HG03565 (cell line): ENCODE measurements around the gene NBAS.
"Not testable (repeated sequence)": the region's sequence is repeated elsewhere in the genome, so short reads cannot be mapped to it uniquely, and the experiment has no call there.

ENCODE experiments used
- ATAC-seq: cut with Tn5 transposase; IDR thresholded peaks from one replicate; pipeline ENCODE4 v1.9.1; 2021; ENCODE audit warnings: mild to moderate bottlenecking, moderate library complexity; ENCODE audit not compliant: unreplicated experiment

The NBAS gene

DNA sequence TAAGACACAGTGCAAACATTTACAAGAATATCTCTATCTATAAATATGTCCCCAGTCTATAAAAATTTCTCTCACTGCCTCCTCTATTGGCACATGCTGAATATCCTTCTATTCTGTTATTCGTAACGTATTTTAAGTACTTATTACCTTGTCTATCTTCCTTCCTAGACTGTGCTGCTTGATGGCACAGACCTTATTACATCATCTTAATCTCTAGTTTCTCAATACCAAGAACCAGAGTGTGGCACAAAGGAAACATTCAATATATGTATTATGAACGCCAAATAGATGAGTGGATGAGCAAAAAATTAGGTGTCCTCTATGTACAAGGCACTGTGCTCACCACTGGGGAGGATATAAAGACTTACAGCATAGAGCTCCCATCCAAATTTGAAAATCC lies 282.8 kb downstream of the NBAS start:
- ATAC-seq: no peak

DNA sequence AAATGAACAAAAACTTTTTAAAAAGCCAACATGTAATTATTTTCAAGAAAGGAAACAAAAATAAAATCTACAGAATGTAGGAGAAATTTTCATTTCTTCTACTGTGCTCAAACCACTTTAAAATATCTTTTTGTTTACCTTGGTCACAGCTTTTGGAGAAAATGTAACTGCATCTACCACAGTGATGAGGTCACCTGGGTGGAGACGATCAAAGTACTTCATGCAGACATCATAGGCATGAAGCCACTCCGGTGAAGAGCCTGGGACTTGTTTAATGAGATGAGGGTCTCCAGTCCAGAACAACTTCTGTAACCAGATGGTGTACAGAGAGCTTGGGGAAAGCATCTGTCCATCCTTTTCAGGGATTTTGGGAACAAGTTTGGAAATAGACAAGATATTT lies 285.8 kb downstream of the NBAS start:
- ATAC-seq: no peak

DNA sequence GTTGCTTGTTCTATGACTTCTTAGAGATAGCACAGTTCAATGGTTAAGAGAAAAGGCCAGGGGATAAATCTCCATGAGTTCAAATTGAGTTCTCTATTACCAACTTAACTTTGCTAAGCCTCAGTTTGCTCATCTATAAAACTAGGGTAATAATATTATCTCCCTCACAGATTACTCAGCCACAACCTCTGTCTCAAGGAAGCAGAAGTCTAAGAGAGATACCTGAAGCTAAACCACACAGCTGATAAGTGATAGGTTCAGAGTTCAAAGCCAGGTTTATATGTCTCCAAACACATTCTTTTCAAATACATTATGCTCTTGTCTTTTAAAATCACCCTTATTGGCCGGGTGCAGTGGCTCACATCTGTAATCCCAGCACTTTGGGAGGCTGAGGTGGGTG lies 287.7 kb downstream of the NBAS start:
- no peak for ATAC-seq

DNA sequence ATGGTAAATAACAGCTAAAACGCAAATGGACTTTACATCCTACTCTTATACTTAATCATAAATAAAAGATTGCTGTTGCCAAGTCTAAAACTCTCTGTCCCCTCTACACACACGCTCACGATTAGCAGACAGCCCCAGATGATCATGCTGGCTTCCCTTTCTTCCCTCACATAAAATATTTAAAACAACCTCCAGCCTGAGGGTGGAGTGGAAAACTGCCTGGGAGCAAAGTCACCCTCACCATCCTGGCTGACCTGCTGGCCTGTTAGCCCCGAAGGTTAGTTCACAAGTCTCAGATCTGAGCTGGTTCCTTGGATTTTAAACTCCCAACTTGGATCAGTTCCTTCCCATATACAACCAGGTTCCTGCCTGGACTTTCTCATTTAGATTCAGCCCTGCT lies 288.2 kb downstream of the NBAS start:
- ATAC-seq: no peak

DNA sequence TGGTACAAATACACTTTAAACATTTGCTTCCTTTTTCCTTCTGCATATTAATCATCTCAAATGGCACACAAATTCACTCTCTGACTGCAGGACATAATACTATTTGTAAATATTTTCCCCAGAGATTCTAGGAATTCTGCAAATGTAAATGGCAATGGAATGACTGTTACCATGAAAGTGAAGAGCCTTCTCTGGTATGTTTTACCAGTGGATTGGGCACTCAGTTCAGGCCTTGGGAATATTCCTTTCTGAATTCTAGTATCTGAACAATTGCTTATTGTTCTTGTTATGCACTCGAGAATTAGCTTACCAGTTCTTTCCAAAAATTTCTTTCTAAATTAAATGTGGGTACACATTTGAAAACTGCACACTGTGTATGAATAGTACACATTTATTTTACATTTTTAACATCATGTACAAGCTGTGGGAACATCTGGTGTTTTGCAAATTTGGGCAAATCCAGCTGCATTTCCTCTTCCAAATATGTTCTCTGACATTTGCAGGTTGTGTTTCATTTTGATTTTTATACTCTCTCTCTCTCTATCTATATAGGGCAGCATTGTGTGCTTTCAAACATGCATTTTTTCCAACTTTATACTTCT lies 289.1 kb downstream of the NBAS start:
- no peak for ATAC-seq

DNA sequence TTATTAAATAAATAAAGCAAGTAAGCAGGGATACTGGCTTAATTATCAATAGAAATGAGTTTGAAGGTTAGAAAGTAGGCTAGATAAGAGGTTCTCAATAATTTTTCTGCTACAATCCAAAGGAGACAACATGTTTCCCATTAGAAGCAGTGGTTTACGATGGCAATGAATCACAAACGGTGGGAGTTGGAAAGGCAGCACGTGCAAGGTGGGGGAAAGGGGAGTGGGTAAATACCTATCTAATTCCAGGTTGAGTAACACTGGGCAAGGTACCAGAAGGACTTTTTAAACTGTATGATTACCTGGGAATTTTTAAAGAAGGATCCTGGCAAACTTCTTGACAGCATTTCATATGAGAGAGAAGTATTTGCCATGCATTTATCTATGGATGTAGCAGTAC lies 289.9 kb downstream of the NBAS start:
- no peak for ATAC-seq

DNA sequence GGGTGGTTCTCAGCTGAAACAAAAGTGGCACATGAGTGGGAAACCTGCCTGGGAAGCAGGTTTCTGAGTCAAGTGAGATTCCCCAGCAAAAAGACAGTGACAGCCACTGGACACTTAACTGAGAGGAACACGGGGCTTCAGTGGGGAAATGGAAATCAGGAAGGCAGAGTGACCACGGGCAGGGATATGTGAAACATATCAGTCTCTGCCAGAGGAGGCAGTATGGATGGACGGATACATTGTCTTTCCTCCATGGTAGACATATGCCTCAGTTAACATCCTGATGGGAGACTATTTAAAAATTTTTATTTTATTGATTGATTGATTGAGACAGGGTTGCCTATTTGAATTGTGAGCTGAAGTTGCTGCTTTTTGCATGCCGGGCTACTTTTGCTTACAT lies 292.1 kb downstream of the NBAS start:
- no peak for ATAC-seq

DNA sequence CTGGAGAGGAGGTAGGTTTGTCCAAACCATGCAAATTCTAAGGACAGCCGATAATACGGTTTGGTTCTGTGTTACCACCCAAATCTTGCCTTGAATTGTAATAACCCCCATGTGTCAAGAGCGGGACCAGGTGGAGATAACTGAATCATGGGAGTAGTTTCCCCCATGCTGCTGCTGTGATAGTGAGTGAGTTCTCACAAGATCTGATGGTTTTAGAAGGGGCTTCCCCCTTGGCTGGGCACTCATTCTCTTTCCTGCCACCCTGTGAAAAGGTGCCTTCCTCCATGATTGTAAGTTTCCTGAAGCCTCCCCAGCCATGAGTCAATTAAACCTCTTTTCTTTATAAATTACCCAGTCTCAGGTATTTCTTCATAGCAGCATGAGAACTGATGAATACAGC lies 295.2 kb downstream of the NBAS start:
- no peak for ATAC-seq

DNA sequence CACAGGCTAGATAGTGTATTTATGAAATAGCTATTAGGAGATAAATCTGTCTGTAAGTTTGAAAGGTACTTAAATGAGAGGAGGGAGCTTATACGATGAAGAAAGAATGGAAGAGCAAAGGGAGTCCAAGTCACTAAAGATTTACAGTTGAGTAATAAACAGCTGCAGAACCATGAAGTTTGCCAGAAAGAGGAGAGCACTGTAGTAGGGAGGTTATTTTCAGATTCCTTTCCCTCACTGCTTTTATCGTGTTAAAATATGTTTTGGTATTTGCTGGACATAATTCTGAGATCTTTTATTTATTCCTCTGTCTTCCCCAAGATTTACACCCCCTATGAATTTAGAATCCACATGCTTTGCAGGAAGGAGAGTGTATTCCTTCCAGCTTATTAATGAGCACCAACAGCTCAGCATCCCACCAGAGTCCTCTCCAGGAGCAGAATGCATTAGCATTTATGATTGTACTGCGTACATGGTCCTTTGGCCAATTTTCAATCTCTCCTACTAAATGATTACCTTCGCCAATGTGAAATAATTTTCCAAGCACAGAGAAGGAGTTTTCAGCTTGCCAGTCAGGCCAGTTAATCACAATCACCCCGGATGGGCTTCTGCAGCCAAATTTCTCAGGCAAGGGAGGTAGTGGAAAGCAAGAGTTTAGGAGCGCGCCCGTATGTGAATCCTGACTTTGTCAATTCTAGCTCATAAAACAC lies 297.0 kb downstream of the NBAS start:
- no peak for ATAC-seq

DNA sequence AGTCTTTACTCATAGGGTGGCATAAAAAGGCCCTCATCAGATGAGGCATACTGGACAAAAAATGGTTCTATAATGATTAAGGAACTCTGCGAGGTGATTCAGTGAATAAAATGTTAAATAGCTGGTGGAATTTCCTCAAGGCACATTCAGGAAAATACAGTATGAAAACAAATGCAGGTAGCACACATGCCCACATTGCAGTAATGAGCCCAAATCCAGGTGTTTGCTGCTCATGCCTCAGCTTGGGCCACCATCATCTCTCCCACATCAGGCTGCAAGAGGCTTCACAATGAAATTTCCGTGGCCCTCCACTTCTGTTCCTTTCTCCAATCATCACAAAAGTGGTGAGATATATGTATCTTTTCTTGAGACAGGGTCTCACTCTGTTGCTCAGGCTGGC lies 298.3 kb downstream of the NBAS start:
- ATAC-seq: no peak

DNA sequence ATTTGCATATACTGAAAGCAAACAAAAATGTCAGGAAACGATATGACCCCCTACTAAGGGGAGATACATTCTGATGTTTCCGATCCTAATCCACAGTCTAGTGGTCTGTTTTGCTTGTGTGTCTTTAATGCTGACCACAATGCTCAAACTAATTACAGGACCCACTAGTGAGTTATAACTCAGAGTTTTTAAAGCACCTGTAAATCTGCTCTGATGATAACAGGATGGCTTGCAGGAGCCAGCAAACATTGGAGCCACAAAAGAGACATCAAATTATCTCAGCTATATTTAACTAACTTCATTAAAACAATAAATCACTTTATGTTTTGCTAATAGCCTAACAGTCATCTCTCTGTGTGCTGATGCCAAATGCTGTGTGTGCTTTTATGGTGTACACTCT lies 300.3 kb downstream of the NBAS start:
- no peak for ATAC-seq

DNA sequence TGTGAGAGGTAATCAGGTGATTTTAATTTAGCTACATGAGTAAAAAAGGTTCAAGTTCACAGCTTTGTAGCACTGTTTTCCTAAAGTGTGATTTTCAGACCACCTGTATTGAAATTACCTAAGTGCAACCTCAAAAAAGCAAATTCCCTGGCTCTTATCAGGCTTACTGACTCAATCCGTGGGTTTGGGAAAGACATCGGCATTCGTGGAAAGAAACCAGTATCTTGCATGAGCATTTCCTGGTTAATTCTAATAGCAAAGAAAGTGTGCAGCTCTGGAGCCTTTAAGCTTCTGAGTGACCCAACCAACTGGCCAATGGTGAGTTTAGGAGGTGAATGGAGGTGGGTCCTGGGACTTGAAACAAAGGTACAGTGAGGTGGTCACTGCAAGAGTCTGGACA lies 300.9 kb downstream of the NBAS start:
- no peak for ATAC-seq

DNA sequence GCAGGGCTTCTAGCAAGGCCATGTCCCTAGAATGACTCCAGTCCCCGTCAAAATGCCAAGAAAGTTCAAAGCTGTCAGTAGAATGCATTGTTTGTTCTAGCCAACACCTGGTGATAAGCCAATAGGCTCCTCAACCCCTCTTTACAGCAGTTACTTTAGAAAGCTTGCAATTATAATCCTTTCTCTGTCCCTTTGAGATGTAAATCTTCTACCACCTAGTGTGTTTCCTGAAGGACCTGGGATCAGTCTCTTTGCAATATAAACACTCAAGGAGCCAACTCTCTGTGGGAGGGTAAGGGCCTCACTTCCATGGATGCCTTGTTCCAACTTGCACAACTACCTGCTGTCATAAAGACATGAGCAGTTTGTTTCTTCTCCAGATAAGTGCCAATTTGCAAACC lies 301.8 kb downstream of the NBAS start:
- no peak for ATAC-seq

DNA sequence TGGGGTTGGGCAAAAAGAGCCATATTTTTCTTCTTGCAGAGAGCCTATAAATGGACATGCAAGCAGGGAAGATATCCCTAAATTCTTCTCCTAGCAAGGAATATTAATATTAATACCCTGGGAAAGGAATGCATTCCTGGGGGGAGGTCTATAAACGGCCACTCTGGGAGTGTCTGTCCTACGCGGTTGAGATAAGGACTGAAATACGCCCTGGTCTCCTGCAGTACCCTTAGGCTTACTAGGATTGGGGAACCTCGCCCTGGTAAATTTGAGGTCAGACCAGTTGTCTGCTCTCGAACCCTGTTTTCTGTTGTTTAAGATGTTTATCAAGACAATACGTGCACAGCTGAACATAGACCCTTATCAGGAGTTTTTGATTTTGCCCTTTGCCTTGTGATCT lies 302.7 kb downstream of the NBAS start:
- ATAC-seq: not testable (repeated sequence)

DNA sequence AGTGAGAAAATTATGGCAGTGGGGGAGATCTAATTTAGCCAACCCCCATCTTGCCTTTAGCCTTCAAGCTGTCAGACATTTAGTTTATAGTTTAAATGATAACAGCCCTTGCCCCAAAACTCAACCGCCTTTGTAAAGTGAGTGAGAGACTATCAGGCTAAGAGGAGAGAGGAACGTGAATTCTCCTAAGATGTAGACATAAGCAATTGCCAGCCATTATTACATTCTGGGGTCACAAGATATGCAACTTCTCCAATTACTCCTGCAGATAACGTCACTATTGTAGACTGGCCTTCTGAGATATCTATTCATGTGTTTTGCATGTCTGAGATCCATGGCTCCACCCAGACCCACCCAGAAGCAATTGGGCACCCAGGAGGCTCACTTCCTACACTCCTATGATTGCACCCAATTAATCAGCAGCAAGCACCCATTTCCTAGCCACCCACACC lies 307.3 kb downstream of the NBAS start:
- ATAC-seq: no peak

DNA sequence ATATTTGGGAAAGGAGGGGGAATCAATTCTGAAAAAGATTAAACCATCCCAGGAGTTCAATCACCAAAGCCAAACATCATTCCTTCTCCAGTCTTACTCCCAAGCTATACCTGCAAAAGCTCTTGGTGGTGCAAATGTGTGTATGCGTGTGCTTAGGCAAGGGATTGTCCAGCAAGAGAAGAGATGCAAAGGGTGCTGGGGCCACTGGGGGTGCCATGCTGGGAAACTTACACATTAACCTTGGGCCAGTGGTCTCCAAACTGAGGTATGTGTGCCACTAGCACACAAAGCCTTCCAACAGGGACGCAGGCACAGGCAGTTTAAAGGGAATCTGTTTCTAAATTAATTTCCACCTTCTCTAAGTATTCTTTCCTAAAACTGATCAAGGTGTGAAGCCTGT lies 307.9 kb downstream of the NBAS start:
- ATAC-seq: no peak

DNA sequence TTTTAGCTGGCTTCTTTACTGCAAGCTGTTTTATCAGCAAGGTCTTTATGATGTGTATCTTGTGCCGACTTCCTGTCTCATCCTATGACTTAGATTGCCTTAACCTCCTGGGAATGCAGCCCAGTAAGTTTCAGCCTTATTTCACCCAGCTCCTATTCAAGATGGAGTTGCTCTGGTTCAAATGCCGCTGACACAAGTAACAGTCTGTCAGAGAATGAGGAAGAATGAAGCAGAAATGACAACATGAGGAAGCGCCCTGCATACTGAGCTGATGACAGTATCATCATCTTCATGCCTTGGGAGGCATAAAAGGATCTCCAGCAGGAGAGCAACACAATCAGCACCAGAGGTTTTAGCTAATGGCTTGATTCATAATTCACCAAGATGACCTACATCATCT lies 309.4 kb downstream of the NBAS start:
- no peak for ATAC-seq

DNA sequence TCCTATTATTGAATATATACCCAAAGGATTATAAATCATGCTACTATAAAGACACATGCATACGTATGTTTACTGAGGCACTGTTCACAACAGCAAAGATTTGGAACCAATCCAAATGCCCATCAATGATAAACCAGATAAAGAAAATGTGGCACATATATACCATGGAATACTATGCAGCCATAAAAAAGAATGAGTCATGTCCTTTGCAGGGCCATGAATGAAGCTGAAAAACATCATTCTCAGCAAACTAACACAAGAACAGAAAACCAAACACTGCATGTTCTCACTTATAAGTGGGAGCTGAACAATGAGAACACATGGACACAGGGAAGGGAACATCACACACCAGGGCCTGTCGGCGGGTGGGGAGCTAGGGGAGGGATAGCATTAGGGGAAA lies 310.2 kb downstream of the NBAS start:
- ATAC-seq: not testable (repeated sequence)

DNA sequence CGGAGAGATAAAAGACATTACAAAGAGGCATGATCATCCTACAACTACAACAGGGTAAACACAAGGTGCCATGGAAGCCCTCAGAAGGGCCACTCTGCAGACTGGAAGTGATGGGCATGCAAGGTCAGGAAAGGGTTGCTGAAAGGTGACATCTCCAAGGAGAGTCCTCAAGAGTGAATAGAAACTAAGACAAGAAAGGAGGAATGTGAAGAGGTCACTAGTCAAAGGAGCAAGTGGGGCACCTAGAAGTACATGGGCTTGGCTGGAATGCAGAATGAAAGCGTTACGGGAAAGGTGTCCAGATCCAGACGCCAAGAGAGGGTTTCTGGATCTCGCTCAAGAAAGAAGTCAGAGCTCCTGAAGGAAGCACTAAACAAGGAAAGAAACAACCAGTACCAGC lies 314.3 kb downstream of the NBAS start:
- ATAC-seq: no peak

DNA sequence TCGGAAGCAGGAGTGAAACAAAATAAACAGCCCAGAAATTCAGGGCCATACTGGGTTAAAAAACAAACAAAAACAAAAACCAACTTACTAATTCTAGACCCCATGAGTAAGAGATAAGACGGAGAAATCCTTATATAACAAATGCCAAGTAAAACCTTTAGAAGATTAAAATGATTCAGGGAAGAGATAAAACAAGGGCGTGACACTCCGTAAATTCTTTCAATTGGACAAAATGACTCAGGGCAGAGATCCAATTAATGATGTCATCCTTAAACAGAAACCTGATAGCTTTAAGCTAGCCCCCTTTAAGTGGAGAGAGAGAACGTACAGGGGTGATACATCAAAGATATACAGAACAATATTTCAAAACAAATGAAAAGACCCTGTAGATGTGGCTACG lies 317.4 kb downstream of the NBAS start:
- ATAC-seq: no peak

DNA sequence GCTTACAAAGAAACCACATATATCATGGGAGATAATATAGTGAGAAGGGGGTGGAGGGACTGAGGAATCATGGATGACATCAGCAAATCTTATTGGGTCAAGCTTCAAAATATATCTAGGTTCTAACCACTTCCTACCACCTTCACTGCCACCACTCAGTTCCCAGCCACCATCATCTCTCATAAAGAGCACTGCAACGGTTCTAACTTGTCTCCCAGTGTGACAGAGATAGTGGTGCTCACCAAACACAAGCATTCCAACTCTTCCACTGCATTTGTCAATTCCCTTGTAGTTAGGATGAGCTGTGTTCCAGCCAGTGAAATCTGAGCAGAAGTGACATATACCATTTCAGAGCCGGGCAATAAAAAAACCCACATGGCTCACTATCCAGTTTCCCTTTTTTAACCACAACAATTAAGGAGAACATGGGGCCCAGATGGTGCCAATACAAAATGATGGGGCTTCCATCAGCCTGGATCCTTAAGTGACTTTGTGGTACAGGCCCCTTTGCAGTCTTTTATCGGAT lies 318.1 kb downstream of the NBAS start:
- no peak for ATAC-seq

DNA sequence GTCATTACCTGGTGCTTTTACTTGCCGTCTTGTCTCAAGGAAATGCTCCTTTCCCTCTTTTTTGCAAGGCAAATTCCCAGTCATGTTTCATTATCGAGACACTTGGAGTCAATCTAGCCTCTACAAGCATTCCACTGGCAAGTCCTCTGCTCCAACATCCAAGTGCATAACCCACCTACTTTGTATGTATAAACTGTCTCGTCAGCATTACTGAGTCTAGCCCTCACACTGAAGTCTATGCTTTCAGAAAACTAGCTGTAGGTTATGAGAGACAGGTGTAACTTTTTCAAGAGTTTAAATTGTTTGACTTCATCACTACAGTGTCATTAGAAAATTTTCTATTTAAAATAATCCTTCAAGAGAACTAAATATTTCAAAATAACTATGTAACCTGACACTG lies 319.2 kb downstream of the NBAS start:
- ATAC-seq: no peak

DNA sequence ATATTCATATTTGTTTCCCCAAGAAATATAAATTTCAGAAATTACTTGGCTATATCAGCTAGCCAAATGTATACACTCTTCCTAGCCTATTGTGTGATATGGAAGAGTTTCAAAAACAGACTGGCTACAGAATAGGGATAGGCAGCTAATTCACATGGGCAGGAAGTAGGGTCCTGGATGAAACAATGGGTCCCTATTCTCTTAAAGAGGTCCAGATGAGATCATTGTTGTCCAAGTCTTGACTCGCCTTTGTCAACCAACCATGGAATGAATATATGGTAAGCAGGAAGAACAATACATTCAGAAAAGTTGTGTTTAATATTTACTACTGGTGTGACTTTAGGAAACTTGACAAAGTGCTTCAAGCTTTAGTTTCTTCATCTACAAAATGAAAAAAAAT lies 319.9 kb downstream of the NBAS start:
- no peak for ATAC-seq
